H9 (cell line): ENCODE results near the gene TXNDC5. TPM values are rescaled to one million over a fixed set of nuclear protein-coding genes. Genes with fewer than 3 reads are reported as not detected.

Experiments
- DNase-seq: peaks from one replicate; pipeline ENCODE4 v3.0.0-alpha.2; 2017
- H2AFZ ChIP-seq: one replicate; pipeline ENCODE4 v1.6.1; 2013; ENCODE audit warnings: mild to moderate bottlenecking, low read length, control low read depth, moderate library complexity
- H2AK5ac ChIP-seq: 2 replicates; pipeline ENCODE4 v1.6.1; 2013; ENCODE audit warnings: low read length, control low read depth, mixed read lengths; ENCODE audit not compliant: insufficient read length
- H2BK120ac ChIP-seq: one replicate; pipeline ENCODE4 v1.6.1; 2013; ENCODE audit warnings: low read depth, mild to moderate bottlenecking, low read length, control low read depth, inconsistent platforms; ENCODE audit not compliant: poor library complexity, severe bottlenecking
- H2BK12ac ChIP-seq: 2 replicates; pipeline ENCODE4 v1.6.1; 2013; ENCODE audit warnings: low read length, control low read depth, mixed read lengths, low read depth; ENCODE audit not compliant: insufficient read length
- H2BK15ac ChIP-seq: 2 replicates; pipeline ENCODE4 v1.6.1; 2013; ENCODE audit warnings: low read depth, low read length, control low read depth
- H2BK20ac ChIP-seq: one replicate; pipeline ENCODE4 v1.6.1; 2013; ENCODE audit warnings: low read depth, mild to moderate bottlenecking, low read length, control low read depth, inconsistent platforms; ENCODE audit not compliant: poor library complexity, severe bottlenecking
- H2BK5ac ChIP-seq: 2 replicates; pipeline ENCODE4 v1.6.1; 2013; ENCODE audit warnings: low read length, control low read depth, mixed read lengths; ENCODE audit not compliant: insufficient read length
- H3K14ac ChIP-seq: 2 replicates; pipeline ENCODE4 v1.6.1; 2013; ENCODE audit warnings: low read length, control low read depth; ENCODE audit not compliant: insufficient read depth
- H3K18ac ChIP-seq: 2 replicates; pipeline ENCODE4 v1.6.1; 2013; ENCODE audit warnings: low read depth, mild to moderate bottlenecking, mixed read lengths, low read length, control low read depth; ENCODE audit not compliant: insufficient read length
- H3K23ac ChIP-seq: 2 replicates; pipeline ENCODE4 v1.6.1; 2013; ENCODE audit warnings: low read length, control low read depth, mixed read lengths, low read depth; ENCODE audit not compliant: insufficient read length
- H3K23me2 ChIP-seq: 2 replicates; pipeline ENCODE4 v1.6.1; 2013; ENCODE audit warnings: low read depth, mild to moderate bottlenecking, mixed read lengths, low read length, control low read depth; ENCODE audit not compliant: insufficient read length, poor library complexity, severe bottlenecking
- H3K27ac ChIP-seq: 2 replicates; pipeline ENCODE4 v1.5.1; 2013; ENCODE audit warnings: low read length, control low read depth, mixed read lengths, low read depth; ENCODE audit not compliant: insufficient read length
- H3K27me3 ChIP-seq: 2 replicates; pipeline ENCODE4 v1.6.1; 2013; ENCODE audit warnings: low read length, control low read depth, inconsistent platforms; ENCODE audit not compliant: insufficient read depth
- H3K4ac ChIP-seq: 2 replicates; pipeline ENCODE4 v1.6.1; 2013; ENCODE audit warnings: low read depth, mild to moderate bottlenecking, control low read depth, inconsistent platforms, low read length, moderate library complexity
- H3K4me1 ChIP-seq: 2 replicates; pipeline ENCODE4 v1.6.1; 2013; ENCODE audit warnings: low read length, control low read depth, inconsistent platforms; ENCODE audit not compliant: insufficient read depth
- H3K4me2 ChIP-seq: 2 replicates; pipeline ENCODE4 v1.6.1; 2013; ENCODE audit warnings: low read length, control low read depth, mixed read lengths; ENCODE audit not compliant: insufficient read length, insufficient read depth
- H3K56ac ChIP-seq: 2 replicates; pipeline ENCODE4 v1.6.1; 2013; ENCODE audit warnings: low read depth, mild to moderate bottlenecking, mixed read lengths, low read length, control low read depth; ENCODE audit not compliant: insufficient read length
- H3K79me1 ChIP-seq: 2 replicates; pipeline ENCODE4 v1.6.1; 2013; ENCODE audit warnings: low read depth, mild to moderate bottlenecking, moderate library complexity, low read length, control low read depth, inconsistent platforms; ENCODE audit not compliant: insufficient read depth, poor library complexity, severe bottlenecking
- H3K79me2 ChIP-seq: 2 replicates; pipeline ENCODE4 v1.6.1; 2013; ENCODE audit warnings: low read length, control low read depth, inconsistent platforms; ENCODE audit not compliant: insufficient read depth
- H3K9ac ChIP-seq: 2 replicates; pipeline ENCODE4 v1.6.1; 2013; ENCODE audit warnings: low read length, control low read depth, mixed read lengths; ENCODE audit not compliant: insufficient read length; ENCODE audit errors: extremely low read depth
- H3K9me3 ChIP-seq: one replicate; pipeline ENCODE4 v1.6.1; 2013; ENCODE audit warnings: low read depth, low read length, inconsistent platforms; ENCODE audit not compliant: control insufficient read depth
- H3T11ph ChIP-seq: one replicate; pipeline ENCODE4 v1.6.1; 2013; ENCODE audit warnings: mild to moderate bottlenecking, low read length, control low read depth, inconsistent platforms
- H4K20me1 ChIP-seq: one replicate; pipeline ENCODE4 v1.6.1; 2013; ENCODE audit not compliant: control insufficient read depth, insufficient read length, insufficient read depth
- H4K5ac ChIP-seq: 2 replicates; pipeline ENCODE4 v1.6.1; 2013; ENCODE audit warnings: low read depth, mild to moderate bottlenecking, mixed read lengths, low read length, control low read depth; ENCODE audit not compliant: insufficient read length
- H4K8ac ChIP-seq: replicated peaks from 2 replicates; pipeline ENCODE4 v1.6.1; 2013; ENCODE audit warnings: low read length, control low read depth, mixed read lengths, low read depth; ENCODE audit not compliant: insufficient read length
- H4K91ac ChIP-seq: 2 replicates; pipeline ENCODE4 v1.6.1; 2013; ENCODE audit warnings: low read depth, mild to moderate bottlenecking, moderate library complexity, mixed read lengths, low read length, control low read depth; ENCODE audit not compliant: insufficient read length
- H3K27ac Mint-ChIP-seq, 3 experiments: 2 replicates in 2 of 3; 3 replicates in 1 of 3; pipeline ENCODE4 v1.8.0; 2020 to 2021; ENCODE audit warnings: mixed read lengths in 3 of 3, mild to moderate bottlenecking in 1 of 3, moderate library complexity in 1 of 3
- H3K27me3 Mint-ChIP-seq: 2 replicates; pipeline ENCODE4 v1.8.0; 2021; ENCODE audit warnings: low read depth, mild to moderate bottlenecking, moderate library complexity, mixed read lengths
- H3K36me3 Mint-ChIP-seq, 3 experiments: 2 replicates in 2 of 3; 3 replicates in 1 of 3; pipeline ENCODE4 v1.8.0; 2020 to 2021; ENCODE audit warnings: low read depth in 3 of 3, mixed read lengths in 3 of 3; ENCODE audit not compliant: insufficient read depth in 1 of 3
- H3K4me1 Mint-ChIP-seq, 2 experiments: 2 replicates each; pipeline ENCODE4 v1.8.0; 2020; ENCODE audit warnings: mixed read lengths in 2 of 2
- H3K4me3 Mint-ChIP-seq, 2 experiments: 2 replicates in 1 of 2; 3 replicates in 1 of 2; pipeline ENCODE4 v1.8.0; 2020 to 2021; ENCODE audit warnings: mild to moderate bottlenecking in 2 of 2, mixed read lengths in 2 of 2, moderate library complexity in 1 of 2
- H3K9me3 Mint-ChIP-seq, 2 experiments: 2 replicates in 1 of 2; 3 replicates in 1 of 2; pipeline ENCODE4 v1.8.0; 2020; ENCODE audit warnings: mild to moderate bottlenecking in 2 of 2, mixed read lengths in 2 of 2, moderate library complexity in 1 of 2
- WGBS: extraction: QIAGEN DNeasy Blood & Tissue Kit; methylation state at CpG from one replicate; pipeline ENCODE4 v1.1.7; 2013; ENCODE audit warnings: missing lambda C conversion rate, low lambda C conversion rate, mixed read lengths; ENCODE audit not compliant: insufficient read length; ENCODE audit errors: extremely low coverage; 5-methylcytosine and 5-hydroxymethylcytosine counted together
- total RNA-seq: library from RNA; stranded (reverse); gene quantifications from 2 replicates; pipeline ENCODE4 v1.2.1, GENCODE V29; 2021
- TF ChIP-seq, protein P1 (sequence below): fragments of 200-600 bp; sonication (generic); conservative IDR thresholded peaks from 3 replicates; pipeline ENCODE4 v1.8.0; 2021; ENCODE audit warnings: antibody characterized with exemption, mild to moderate bottlenecking

The TXNDC5 gene
- total RNA-seq, 1 experiment from 2014 or later, result 130 TPM

DNA sequence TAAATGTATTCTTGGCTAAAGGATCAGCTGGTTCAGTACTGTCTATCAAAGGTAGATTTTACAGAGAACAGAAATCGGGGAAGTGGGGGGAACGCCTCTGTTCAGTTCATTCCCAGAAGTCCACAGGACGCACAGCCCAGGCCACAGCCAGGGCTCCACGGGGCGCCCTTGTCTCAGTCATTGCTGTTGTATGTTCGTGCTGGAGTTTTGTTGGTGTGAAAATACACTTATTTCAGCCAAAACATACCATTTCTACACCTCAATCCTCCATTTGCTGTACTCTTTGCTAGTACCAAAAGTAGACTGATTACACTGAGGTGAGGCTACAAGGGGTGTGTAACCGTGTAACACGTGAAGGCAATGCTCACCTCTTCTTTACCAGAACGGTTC is 29.9 kb downstream of the TXNDC5 start:
- H2AFZ ChIP-seq, result no peak overlapping the region

More for the DNA sequence above, 29.9 kb downstream of the TXNDC5 start:
- no peak overlapping the region for H3K14ac ChIP-seq
- H3T11ph ChIP-seq, result no peak overlapping the region
- WGBS, result no CpG with 5 or more reads among the region's 9 CpGs
- no peak overlapping the region for H2AK5ac ChIP-seq
- no peak overlapping the region for H3K9ac ChIP-seq
- H3K23me2 ChIP-seq, result no peaks in the 10 kb centered on the region
- peaks cover 29 to 46% (median 42%) of the 10 kb centered on the region in 3 experiments; a peak in 6 of 7 replicates for H3K36me3 Mint-ChIP-seq
- H3K9me3 ChIP-seq, result no peaks in the 10 kb centered on the region
- no peak for DNase-seq
- no peaks in the 10 kb centered on the region for H3K79me2 ChIP-seq
- H3K4me1 ChIP-seq, result no peaks in the 10 kb centered on the region
- no peak overlapping the region for H2BK20ac ChIP-seq
- no peaks in the 10 kb centered on the region for H4K20me1 ChIP-seq
- no peak overlapping the region for H3K27ac ChIP-seq
- no peaks in the 10 kb centered on the region for H3K27me3 Mint-ChIP-seq
- no peaks in the 10 kb centered on the region for H3K79me1 ChIP-seq
- no peak overlapping the region for H3K4ac ChIP-seq
- H3K4me1 Mint-ChIP-seq, result peaks cover 0 to 6% of the 10 kb centered on the region in 2 experiments; a peak in 2 of 4 replicates
- H4K5ac ChIP-seq, result no peak overlapping the region
- H3K56ac ChIP-seq, result no peak overlapping the region
- H3K23ac ChIP-seq, result no peak overlapping the region
- H4K91ac ChIP-seq, result no peak overlapping the region
- no peak overlapping the region for H4K8ac ChIP-seq
- no peak overlapping the region for H2BK15ac ChIP-seq
- H3K27ac Mint-ChIP-seq, result no peak overlapping the region
- H2BK120ac ChIP-seq, result no peak overlapping the region
- no peak overlapping the region for H2BK5ac ChIP-seq
- H3K9me3 Mint-ChIP-seq, result no peaks in the 10 kb centered on the region
- H3K18ac ChIP-seq, result no peak overlapping the region
- H3K4me2 ChIP-seq, result no peak overlapping the region
- H3K4me3 Mint-ChIP-seq, result no peak overlapping the region
- TF ChIP-seq, protein P1, sequence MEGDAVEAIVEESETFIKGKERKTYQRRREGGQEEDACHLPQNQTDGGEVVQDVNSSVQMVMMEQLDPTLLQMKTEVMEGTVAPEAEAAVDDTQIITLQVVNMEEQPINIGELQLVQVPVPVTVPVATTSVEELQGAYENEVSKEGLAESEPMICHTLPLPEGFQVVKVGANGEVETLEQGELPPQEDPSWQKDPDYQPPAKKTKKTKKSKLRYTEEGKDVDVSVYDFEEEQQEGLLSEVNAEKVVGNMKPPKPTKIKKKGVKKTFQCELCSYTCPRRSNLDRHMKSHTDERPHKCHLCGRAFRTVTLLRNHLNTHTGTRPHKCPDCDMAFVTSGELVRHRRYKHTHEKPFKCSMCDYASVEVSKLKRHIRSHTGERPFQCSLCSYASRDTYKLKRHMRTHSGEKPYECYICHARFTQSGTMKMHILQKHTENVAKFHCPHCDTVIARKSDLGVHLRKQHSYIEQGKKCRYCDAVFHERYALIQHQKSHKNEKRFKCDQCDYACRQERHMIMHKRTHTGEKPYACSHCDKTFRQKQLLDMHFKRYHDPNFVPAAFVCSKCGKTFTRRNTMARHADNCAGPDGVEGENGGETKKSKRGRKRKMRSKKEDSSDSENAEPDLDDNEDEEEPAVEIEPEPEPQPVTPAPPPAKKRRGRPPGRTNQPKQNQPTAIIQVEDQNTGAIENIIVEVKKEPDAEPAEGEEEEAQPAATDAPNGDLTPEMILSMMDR, result no peak
- H2BK12ac ChIP-seq, result no peak overlapping the region
- no peaks in the 10 kb centered on the region for H3K27me3 ChIP-seq
